ENCODE results near the gene CYFIP2.

Gene CYFIP2

DNA sequence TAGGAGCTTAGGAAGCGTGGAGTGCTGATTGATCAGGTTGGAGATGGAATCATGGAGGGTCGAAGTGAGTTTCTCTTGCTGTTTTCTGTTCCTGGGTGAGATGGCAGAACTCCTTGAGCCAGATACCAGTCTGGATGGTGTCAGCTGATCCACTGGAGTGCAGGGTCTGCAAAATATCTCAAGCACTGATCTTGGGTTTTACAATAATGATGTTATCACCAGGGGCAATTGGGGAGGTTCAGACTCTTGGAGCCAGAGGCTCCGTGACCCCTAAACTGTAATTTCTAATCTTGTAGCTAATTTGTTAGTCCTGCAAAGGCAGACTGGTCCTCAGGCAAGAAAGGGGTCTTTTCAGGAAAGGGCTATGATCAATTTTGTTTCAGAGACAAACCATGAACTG is 114.1 kb downstream of the CYFIP2 start:
- Histone ChIP-seq H3K27ac (no peak overlapping the region), H3K36me3 (ENCODE audit: control insufficient read depth, insufficient read depth, low read length) (no peaks in the 10 kb centered on the region), H3K4me3 (ENCODE audit: low read depth, low read length) (no peak overlapping the region), H3K4me1 (peaks cover 5% of the 10 kb centered on the region), H2AFZ (no peak overlapping the region), H3K9me3 (ENCODE audit: control insufficient read depth, low read length) (no peaks in the 10 kb centered on the region), H3K9ac (no peak overlapping the region), H3K79me2 (no peaks in the 10 kb centered on the region), H3K4me2 (ENCODE audit: low read length) (no peak overlapping the region), H3K27me3 (ENCODE audit: control insufficient read depth, insufficient read depth, low read length) (no peaks in the 10 kb centered on the region)
- TF ChIP-seq, protein P1, sequence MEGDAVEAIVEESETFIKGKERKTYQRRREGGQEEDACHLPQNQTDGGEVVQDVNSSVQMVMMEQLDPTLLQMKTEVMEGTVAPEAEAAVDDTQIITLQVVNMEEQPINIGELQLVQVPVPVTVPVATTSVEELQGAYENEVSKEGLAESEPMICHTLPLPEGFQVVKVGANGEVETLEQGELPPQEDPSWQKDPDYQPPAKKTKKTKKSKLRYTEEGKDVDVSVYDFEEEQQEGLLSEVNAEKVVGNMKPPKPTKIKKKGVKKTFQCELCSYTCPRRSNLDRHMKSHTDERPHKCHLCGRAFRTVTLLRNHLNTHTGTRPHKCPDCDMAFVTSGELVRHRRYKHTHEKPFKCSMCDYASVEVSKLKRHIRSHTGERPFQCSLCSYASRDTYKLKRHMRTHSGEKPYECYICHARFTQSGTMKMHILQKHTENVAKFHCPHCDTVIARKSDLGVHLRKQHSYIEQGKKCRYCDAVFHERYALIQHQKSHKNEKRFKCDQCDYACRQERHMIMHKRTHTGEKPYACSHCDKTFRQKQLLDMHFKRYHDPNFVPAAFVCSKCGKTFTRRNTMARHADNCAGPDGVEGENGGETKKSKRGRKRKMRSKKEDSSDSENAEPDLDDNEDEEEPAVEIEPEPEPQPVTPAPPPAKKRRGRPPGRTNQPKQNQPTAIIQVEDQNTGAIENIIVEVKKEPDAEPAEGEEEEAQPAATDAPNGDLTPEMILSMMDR (IDR thresholded peaks at IDR 0.05), result no peak

DNA sequence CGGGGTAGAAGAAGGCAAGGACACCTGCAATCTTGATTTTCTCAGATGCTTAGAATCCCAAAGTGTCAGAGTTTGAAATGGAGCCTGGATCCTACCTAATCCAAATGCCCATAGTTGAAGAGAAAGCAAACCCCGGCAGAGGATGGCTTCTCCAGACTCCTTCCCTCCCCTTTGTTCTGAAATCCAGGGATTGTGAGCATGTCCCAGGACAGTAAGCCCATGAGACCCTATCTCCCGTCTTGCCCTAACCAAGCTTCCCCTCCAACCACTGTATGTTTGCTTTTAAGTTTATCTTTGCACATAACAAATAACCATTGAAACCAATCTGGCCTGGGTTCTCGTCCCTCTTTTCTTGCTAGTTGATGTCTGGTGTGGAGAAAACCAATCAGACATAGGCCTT is 115.8 kb downstream of the CYFIP2 start:
- Histone ChIP-seq H3K79me2 (no peaks in the 10 kb centered on the region), H3K9me3 (ENCODE audit: control insufficient read depth, low read length) (no peaks in the 10 kb centered on the region), H3K36me3 (ENCODE audit: control insufficient read depth, insufficient read depth, low read length) (no peaks in the 10 kb centered on the region), H3K27ac (no peak overlapping the region), H3K27me3 (ENCODE audit: control insufficient read depth, insufficient read depth, low read length) (no peaks in the 10 kb centered on the region), H2AFZ (no peak overlapping the region), H3K4me1 (no peaks in the 10 kb centered on the region), H3K4me2 (ENCODE audit: low read length) (no peak overlapping the region), H3K4me3 (ENCODE audit: low read depth, low read length) (no peak overlapping the region), H3K9ac (no peak overlapping the region)
- TF ChIP-seq, protein P1 (IDR thresholded peaks at IDR 0.05), result no peak

DNA sequence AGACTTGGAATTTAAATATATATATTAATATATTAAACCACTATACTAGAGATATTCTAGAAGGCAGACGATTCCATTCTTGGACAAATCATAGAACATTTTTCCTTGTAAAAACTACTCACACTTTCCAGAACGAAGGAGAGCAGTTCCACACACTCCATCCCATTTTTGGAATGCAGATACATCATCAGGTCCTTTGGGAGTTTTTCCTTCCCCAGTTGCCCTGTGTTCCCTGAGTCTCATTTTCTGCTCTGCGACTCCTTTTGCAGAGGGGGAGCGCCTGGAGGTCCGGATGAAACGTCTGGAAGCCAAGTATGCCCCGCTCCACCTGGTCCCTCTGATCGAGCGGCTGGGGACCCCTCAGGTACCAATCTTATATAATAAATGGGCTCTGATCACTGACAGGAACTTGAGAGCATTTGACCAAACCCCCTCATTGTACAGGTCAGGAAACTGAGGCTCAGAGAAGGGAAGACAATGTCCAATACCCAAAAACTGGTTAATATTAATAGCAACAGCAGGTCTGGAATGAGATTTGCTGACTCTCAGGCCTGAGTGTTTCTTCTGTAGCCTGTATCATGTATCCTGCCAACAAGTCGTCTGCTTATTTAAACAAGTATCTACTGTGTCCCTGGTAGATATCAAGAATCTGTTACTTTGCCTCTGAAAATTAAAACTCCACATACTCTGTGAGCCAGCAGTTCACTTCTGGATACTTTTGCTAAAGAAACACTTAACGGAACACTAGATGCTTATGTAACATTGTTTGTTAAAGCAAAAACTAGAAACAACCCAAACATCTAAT is 117.3 kb downstream of the CYFIP2 start:
- TF ChIP-seq, protein P1 (IDR thresholded peaks at IDR 0.05), result no peak
- Histone ChIP-seq H3K36me3 (ENCODE audit: control insufficient read depth, insufficient read depth, low read length) (no peaks in the 10 kb centered on the region), H3K79me2 (no peaks in the 10 kb centered on the region), H3K4me1 (no peaks in the 10 kb centered on the region), H3K27me3 (ENCODE audit: control insufficient read depth, insufficient read depth, low read length) (no peaks in the 10 kb centered on the region), H3K4me3 (ENCODE audit: low read depth, low read length) (no peak overlapping the region), H3K9me3 (ENCODE audit: control insufficient read depth, low read length) (no peaks in the 10 kb centered on the region), H2AFZ (no peak overlapping the region), H3K4me2 (ENCODE audit: low read length) (no peak overlapping the region), H3K9ac (no peak overlapping the region), H3K27ac (no peak overlapping the region)

DNA sequence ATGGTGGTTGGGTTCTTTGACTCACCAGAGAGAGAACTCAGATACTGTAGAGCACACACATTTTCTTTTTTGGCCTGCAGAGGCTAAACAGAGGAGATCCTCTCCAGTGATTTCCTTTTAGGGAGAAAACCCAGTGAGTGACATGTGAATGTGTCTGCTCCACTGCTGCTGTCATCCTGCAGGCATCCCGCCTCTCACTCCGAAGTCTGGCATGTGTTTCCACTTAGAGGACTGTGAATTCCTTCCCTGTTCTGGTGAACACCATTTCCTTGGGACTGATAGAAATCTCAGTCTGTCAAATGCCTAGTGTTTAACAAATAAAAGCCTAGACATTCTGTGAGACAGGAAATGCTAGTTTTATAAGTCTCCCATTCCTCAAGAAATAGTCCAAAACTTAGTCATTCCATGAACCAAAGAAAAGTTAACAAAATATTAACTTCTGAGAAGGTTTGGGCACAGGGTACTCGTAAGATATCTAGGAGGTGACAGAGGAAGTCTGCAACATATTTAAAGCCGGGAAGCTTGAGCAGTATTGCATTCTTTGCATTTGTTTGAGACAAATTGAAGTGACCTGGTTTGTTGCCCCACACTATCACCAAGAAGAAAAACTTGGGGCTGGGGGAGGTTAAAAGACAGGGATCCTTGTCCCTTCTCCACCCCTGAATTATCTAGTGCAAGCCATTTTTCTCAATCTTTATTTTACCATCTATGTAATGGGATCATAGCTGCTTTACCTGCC is 119.2 kb downstream of the CYFIP2 start:
- Histone ChIP-seq H3K36me3 (ENCODE audit: control insufficient read depth, insufficient read depth, low read length) (no peaks in the 10 kb centered on the region), H2AFZ (no peak overlapping the region), H3K9ac (no peak overlapping the region), H3K27ac (no peak overlapping the region), H3K4me2 (ENCODE audit: low read length) (no peak overlapping the region), H3K4me3 (ENCODE audit: low read depth, low read length) (no peak overlapping the region), H3K79me2 (no peaks in the 10 kb centered on the region), H3K4me1 (no peaks in the 10 kb centered on the region), H3K9me3 (ENCODE audit: control insufficient read depth, low read length) (no peaks in the 10 kb centered on the region), H3K27me3 (ENCODE audit: control insufficient read depth, insufficient read depth, low read length) (no peaks in the 10 kb centered on the region)
- TF ChIP-seq, protein P1 (IDR thresholded peaks at IDR 0.05), result no peak
